GM12878 (cell line): Measurements from ENCODE around the gene PRKG1. TPM values are rescaled to one million over a fixed set of nuclear protein-coding genes. Genes with fewer than 3 reads are reported as not detected.

Experiments used
- ATAC-seq: fragments of 200-7000 bp; cut with Tn5 transposase; 3 replicates; pipeline ENCODE4 v1.9.1; 2020; ENCODE audit warnings: mild to moderate bottlenecking, moderate library complexity
- BruUV-seq: library from RNA; stranded (reverse); fragments of 400-500 nt; replicated peaks from 2 replicates; lab custom pipeline; 2021; lab: Mats Ljungman, UMichigan
- CTCF ChIA-PET: fragments of 300-600 bp; sonication (Branson Sonifier 250); formaldehyde crosslinking; extraction: SDS; loops from one replicate; lab custom pipeline; 2021; ENCODE audit warnings: inconsistent platforms; lab: Yijun Ruan, JAX
- POLR2A ChIA-PET: fragments of 350-600 bp; formaldehyde crosslinking; extraction: SDS; loops from one replicate; lab custom pipeline; 2021; ENCODE audit warnings: inconsistent platforms; lab: Charles Lee
- RAD21 ChIA-PET: fragments of 300-600 bp; sonication (Branson Sonifier 250); formaldehyde crosslinking; loops from one replicate; lab custom pipeline; 2023; ENCODE audit warnings: antibody characterized with exemption; ENCODE audit not compliant: unreplicated experiment; lab: Charles Lee
- SMC1A ChIA-PET: fragments of 300-600 bp; sonication (Branson Sonifier 250); formaldehyde crosslinking; loops from one replicate; lab custom pipeline; 2023; ENCODE audit not compliant: unreplicated experiment, uncharacterized antibody; lab: Charles Lee
- DNase-seq: peaks from one replicate; pipeline ENCODE4 v3.0.0-alpha.2; 2011; ENCODE audit warnings: low read depth, low spot score
- FAIRE-seq: peaks from 3 replicates; lab custom pipeline; 2011; peaks lifted over from hg19 to GRCh38; lab: Jason Lieb, UNC
- H2AFZ ChIP-seq: 2 replicates; pipeline ENCODE4 v1.6.0; 2011; ENCODE audit warnings: low read depth, low read length, control low read depth; ENCODE audit not compliant: control insufficient read depth
- H3K27ac ChIP-seq: 2 replicates; pipeline ENCODE4 v1.5.1; 2011; ENCODE audit warnings: control low read depth; ENCODE audit not compliant: control insufficient read depth, insufficient read depth
- H3K27me3 ChIP-seq, 2 experiments: replicated peaks in 1 of 2; 2 replicates each; pipeline versions ENCODE4 v1.6.0 to v1.6.1; 2011; ENCODE audit warnings: low read length in 1 of 2; ENCODE audit not compliant: control insufficient read depth in 2 of 2, insufficient read depth in 2 of 2
- H3K36me3 ChIP-seq, 2 experiments: 2 replicates each; pipeline ENCODE4 v1.5.1; 2011; ENCODE audit warnings: low read length in 1 of 2; ENCODE audit not compliant: control insufficient read depth in 2 of 2, insufficient read depth in 2 of 2
- H3K4me1 ChIP-seq: 2 replicates; pipeline ENCODE4 v1.6.1; 2011; ENCODE audit warnings: mild to moderate bottlenecking, low read length, moderate library complexity, mixed read lengths; ENCODE audit not compliant: control insufficient read depth, insufficient read depth
- H3K4me2 ChIP-seq: 2 replicates; pipeline ENCODE4 v1.6.0; 2011; ENCODE audit warnings: control low read depth; ENCODE audit not compliant: control insufficient read depth, insufficient read depth
- H3K4me3 ChIP-seq: fragments of 200-600 bp; sonication (generic); 2 replicates; pipeline ENCODE4 v1.5.1; 2016
- H3K79me2 ChIP-seq: 2 replicates; pipeline ENCODE4 v1.6.0; 2011; ENCODE audit warnings: low read length; ENCODE audit not compliant: control insufficient read depth, insufficient read depth
- H3K9ac ChIP-seq: 2 replicates; pipeline ENCODE4 v1.8.0; 2011; ENCODE audit warnings: low read length, control low read depth, mixed read lengths; ENCODE audit not compliant: control insufficient read depth, insufficient read depth
- H3K9me3 ChIP-seq: replicated peaks from 3 replicates; pipeline ENCODE4 v1.5.1; 2011; ENCODE audit warnings: mild to moderate bottlenecking, low read length; ENCODE audit not compliant: control insufficient read depth, insufficient read depth
- H4K20me1 ChIP-seq: 2 replicates; pipeline ENCODE4 v1.6.0; 2011; ENCODE audit not compliant: control insufficient read depth, insufficient read depth
- BHLHE40 ChIP-seq, 2 experiments: fragments of 450-650 bp in 1 of 2; IDR thresholded peaks; 2 replicates each; pipeline ENCODE4 v1.6.1; 2011 to 2017; ENCODE audit warnings: low read depth in 2 of 2, borderline replicate concordance in 1 of 2, improper control_type of control experiment in 1 of 2, low read length in 1 of 2, mild to moderate bottlenecking in 1 of 2
- CBFB ChIP-seq: IDR thresholded peaks from 2 replicates; pipeline ENCODE4 v1.6.1; 2016; ENCODE audit warnings: antibody characterized with exemption, low read depth
- CHD2 ChIP-seq: IDR thresholded peaks from 2 replicates; pipeline ENCODE4 v1.6.1; 2011; ENCODE audit warnings: low read depth, low read length, improper control_type of control experiment, borderline replicate concordance
- FOXM1 ChIP-seq: IDR thresholded peaks from 2 replicates; pipeline ENCODE4 v1.6.1; 2012; ENCODE audit warnings: low read depth, mild to moderate bottlenecking, inconsistent platforms, low read length, moderate library complexity
- HDAC6 ChIP-seq: fragments of 200-600 bp; sonication (generic); IDR thresholded peaks from one replicate; pipeline ENCODE4 v1.8.0; 2017; ENCODE audit warnings: antibody characterized with exemption; ENCODE audit not compliant: unreplicated experiment
- JUND ChIP-seq: IDR thresholded peaks from 2 replicates; pipeline ENCODE4 v1.6.1; 2012; ENCODE audit warnings: low read depth, mild to moderate bottlenecking, low read length, improper control_type of control experiment, moderate library complexity
- KDM1A ChIP-seq: fragments of 200-600 bp; sonication (generic); IDR thresholded peaks from 2 replicates; pipeline ENCODE4 v1.6.1; 2016; ENCODE audit warnings: borderline replicate concordance
- NR2C1 ChIP-seq: fragments of 450-650 bp; IDR thresholded peaks from 2 replicates; pipeline ENCODE4 v1.6.1; 2017; ENCODE audit warnings: antibody characterized with exemption, mild to moderate bottlenecking, moderate library complexity
- RAD51 ChIP-seq: fragments of 450-650 bp; IDR thresholded peaks from 2 replicates; pipeline ENCODE4 v1.6.1; 2016; ENCODE audit warnings: moderate library complexity, mild to moderate bottlenecking, inconsistent platforms
- SMAD1 ChIP-seq: fragments of 450-650 bp; IDR thresholded peaks from 2 replicates; pipeline ENCODE4 v1.6.1; 2018; ENCODE audit warnings: mild to moderate bottlenecking, low read depth; ENCODE audit not compliant: partially characterized antibody
- SMAD5 ChIP-seq: IDR thresholded peaks from 2 replicates; pipeline ENCODE4 v1.6.1; 2016; ENCODE audit warnings: antibody characterized with exemption, low read depth
- SP1 ChIP-seq: IDR thresholded peaks from one replicate; pipeline ENCODE4 v1.6.1; 2011; ENCODE audit warnings: low read depth, low read length
- SREBF2 ChIP-seq: IDR thresholded peaks from 2 replicates; pipeline ENCODE4 v1.6.1; 2012; ENCODE audit warnings: mild to moderate bottlenecking, low read length
- ZBED1 ChIP-seq: IDR thresholded peaks from 2 replicates; pipeline ENCODE4 v1.6.1; 2016; ENCODE audit warnings: borderline replicate concordance
- ZNF24 ChIP-seq: fragments of 450-650 bp; IDR thresholded peaks from 2 replicates; pipeline ENCODE4 v1.6.1; 2017; ENCODE audit warnings: antibody characterized with exemption, mild to moderate bottlenecking
- WGBS: methylation state at CpG from one replicate; pipeline ENCODE4 v1.1.6; 2016; ENCODE audit warnings: low lambda C conversion rate; ENCODE audit not compliant: insufficient replicate concordance, insufficient coverage; ENCODE audit errors: missing lambda C conversion rate; 5-methylcytosine and 5-hydroxymethylcytosine counted together
- in situ Hi-C: fragments of 300-500 bp; cut with MboI; formaldehyde crosslinking; loops from 9 replicates; pipeline ENCODE4 v1.14.3; 2018; ENCODE audit warnings: mixed read lengths
- intact Hi-C: fragments of 100-400 bp; cut with micrococcal nuclease; formaldehyde crosslinking; loops from one replicate; pipeline ENCODE4 v1.14.2; 2022; ENCODE audit not compliant: unreplicated experiment
- polyA plus RNA-seq, 11 experiments: library from polyadenylated mRNA; depleted of rRNA in 4 of 11; unstranded in 6 of 11; stranded (reverse) in 5 of 11; fragments of >200 nt; fragmentation: Nextera tagmentation in 4 of 11; fragmentation: Illumina TruSeq in 1 of 11; extraction: Ambion mirVana in 4 of 11; extraction: Trizol in 1 of 11; gene quantifications; 1 replicate in 1 of 11; 2 replicates in 10 of 11; pipeline versions ENCODE4 v1.2.1 to v1.2.3, GENCODE V29; 2011 to 2016; ENCODE audit warnings: inconsistent platforms in 2 of 11, missing spikeins in 2 of 11, low read depth in 1 of 11
- total RNA-seq, 4 experiments: library from RNA; depleted of rRNA in 3 of 4; stranded (reverse); fragments of >200 nt in 3 of 4; fragmentation: Illumina TruSeq in 1 of 4; extraction: Trizol in 1 of 4; gene quantifications; 2 replicates each; pipeline versions ENCODE4 v1.2.1 to v1.2.3, GENCODE V29; 2013 to 2021
- TF ChIP-seq, protein P1 (sequence below): IDR thresholded peaks from 2 replicates; pipeline ENCODE4 v1.6.1; 2012; ENCODE audit warnings: improper control_type of control experiment, low read depth, low read length; ENCODE audit not compliant: insufficient replicate concordance

PRKG1 gene
- total and polyA plus RNA-seq, 10 of the 15 experiments (the other 5 are each of a cell fraction or from before 2014, with no cell fraction given): 0.04 to 0.05 TPM; not detected in 8

DNA sequence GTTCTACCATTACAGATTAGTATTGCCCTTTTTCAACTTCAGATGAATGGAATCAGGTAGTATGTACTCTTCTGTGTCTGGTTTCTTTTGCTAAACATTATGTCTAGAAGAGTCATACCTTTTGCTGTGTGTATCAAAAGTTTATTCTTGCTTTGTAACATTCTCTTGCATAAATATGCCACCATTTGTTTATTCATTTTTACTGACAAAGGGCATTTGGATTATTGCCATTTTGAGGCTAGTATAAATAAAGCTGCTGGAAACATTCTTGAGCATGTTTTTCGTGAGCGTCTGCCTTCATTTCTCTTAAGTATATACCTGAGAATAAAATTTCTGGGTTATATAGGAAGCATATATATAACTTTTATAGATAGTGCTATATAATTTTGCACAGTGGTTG, 746.8 kb downstream of the PRKG1 start:
- BruUV-seq: no TSS peak
- FAIRE-seq: no peak
- in situ Hi-C loops: no loop called here

More for the DNA sequence above, 746.8 kb downstream of the PRKG1 start:
- Histone ChIP-seq H3K4me1 (no peaks in the 10 kb centered on the region), H3K27ac (no peak overlapping the region), H3K4me3 (no peak overlapping the region), H4K20me1 (no peaks in the 10 kb centered on the region), H3K36me3 (no peaks in the 10 kb centered on the region), H2AFZ (no peak overlapping the region), H3K9ac (no peak overlapping the region), H3K79me2 (no peaks in the 10 kb centered on the region), H3K4me2 (no peak overlapping the region), H3K27me3 (no peaks in the 10 kb centered on the region), H3K9me3 (no peaks in the 10 kb centered on the region)
- intact Hi-C loops: no loop called here
- DNase-seq (no peak), ATAC-seq (no peak)
- CTCF ChIA-PET: interaction anchor here (0.6 kb wide), 1 partner anchor 26 kb away, joined by 3 read pairs; no protein-coding TSS in a partner anchor
- SMC1A ChIA-PET: interaction anchor here (0.7 kb wide), 1 partner anchor 982 kb away, joined by 3 read pairs; no protein-coding TSS in a partner anchor
- TF ChIP-seq SREBF2 (no peak), RAD51 (no peak), BHLHE40 (IDR thresholded peaks at IDR 0.05; ENCODE audit: borderline replicate concordance in 1 of 2, low read depth in 2 of 2, low read length in 1 of 2) (no peak), SP1 (no peak), HDAC6 (no peak), NR2C1 (no peak), ZNF24 (no peak), SMAD1 (no peak), JUND (no peak), CBFB (no peak), ZBED1 (no peak), KDM1A (no peak), CHD2 (no peak), FOXM1 (no peak), SMAD5 (no peak)
- TF ChIP-seq, protein P1, sequence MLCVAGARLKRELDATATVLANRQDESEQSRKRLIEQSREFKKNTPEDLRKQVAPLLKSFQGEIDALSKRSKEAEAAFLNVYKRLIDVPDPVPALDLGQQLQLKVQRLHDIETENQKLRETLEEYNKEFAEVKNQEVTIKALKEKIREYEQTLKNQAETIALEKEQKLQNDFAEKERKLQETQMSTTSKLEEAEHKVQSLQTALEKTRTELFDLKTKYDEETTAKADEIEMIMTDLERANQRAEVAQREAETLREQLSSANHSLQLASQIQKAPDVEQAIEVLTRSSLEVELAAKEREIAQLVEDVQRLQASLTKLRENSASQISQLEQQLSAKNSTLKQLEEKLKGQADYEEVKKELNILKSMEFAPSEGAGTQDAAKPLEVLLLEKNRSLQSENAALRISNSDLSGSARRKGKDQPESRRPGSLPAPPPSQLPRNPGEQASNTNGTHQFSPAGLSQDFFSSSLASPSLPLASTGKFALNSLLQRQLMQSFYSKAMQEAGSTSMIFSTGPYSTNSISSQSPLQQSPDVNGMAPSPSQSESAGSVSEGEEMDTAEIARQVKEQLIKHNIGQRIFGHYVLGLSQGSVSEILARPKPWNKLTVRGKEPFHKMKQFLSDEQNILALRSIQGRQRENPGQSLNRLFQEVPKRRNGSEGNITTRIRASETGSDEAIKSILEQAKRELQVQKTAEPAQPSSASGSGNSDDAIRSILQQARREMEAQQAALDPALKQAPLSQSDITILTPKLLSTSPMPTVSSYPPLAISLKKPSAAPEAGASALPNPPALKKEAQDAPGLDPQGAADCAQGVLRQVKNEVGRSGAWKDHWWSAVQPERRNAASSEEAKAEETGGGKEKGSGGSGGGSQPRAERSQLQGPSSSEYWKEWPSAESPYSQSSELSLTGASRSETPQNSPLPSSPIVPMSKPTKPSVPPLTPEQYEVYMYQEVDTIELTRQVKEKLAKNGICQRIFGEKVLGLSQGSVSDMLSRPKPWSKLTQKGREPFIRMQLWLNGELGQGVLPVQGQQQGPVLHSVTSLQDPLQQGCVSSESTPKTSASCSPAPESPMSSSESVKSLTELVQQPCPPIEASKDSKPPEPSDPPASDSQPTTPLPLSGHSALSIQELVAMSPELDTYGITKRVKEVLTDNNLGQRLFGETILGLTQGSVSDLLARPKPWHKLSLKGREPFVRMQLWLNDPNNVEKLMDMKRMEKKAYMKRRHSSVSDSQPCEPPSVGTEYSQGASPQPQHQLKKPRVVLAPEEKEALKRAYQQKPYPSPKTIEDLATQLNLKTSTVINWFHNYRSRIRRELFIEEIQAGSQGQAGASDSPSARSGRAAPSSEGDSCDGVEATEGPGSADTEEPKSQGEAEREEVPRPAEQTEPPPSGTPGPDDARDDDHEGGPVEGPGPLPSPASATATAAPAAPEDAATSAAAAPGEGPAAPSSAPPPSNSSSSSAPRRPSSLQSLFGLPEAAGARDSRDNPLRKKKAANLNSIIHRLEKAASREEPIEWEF: no peak
- RAD21 ChIA-PET: no interaction called here
- 37% methylated on average over 2 of the region's 2 CpGs for WGBS
- POLR2A ChIA-PET: no interaction called here
